ENCODE results near the gene HMGB1.
"Not testable (repeated sequence)": the region's sequence is repeated elsewhere in the genome, so short reads cannot be mapped to it uniquely, and the experiment has no call there.

HMGB1 gene

GRCh38 chr13:30448441-30448840 lies 17.3 kb downstream of the HMGB1 start (continued):
- TF ChIP-seq TSHZ2 (CRISPR knock-in tag; IDR thresholded peaks at IDR 0.05) (no peak), CSRNP3 (CRISPR knock-in tag; IDR thresholded peaks at IDR 0.05) (no peak), CREB5 (CRISPR knock-in tag; IDR thresholded peaks at IDR 0.05; ENCODE audit: low read depth) (no peak)

- no peak for ATAC-seq
- no peak for TF ChIP-seq ARNTL (CRISPR knock-in tag; IDR thresholded peaks at IDR 0.05; ENCODE audit: borderline replicate concordance, low read depth)
Observed at GRCh38 chr13:30446126-30446500, 19.6 kb downstream of the HMGB1 start.

GRCh38 chr13:30443957-30444404 lies 21.8 kb downstream of the HMGB1 start:
- ATAC-seq, result no peak
- TF ChIP-seq POU6F1 (CRISPR knock-in tag; IDR thresholded peaks at IDR 0.05; ENCODE audit: borderline replicate concordance, low read depth) (no peak), GLIS3 (CRISPR knock-in tag; IDR thresholded peaks at IDR 0.05) (no peak), ESRRG (CRISPR knock-in tag; IDR thresholded peaks at IDR 0.05) (no peak), ARNTL (CRISPR knock-in tag; IDR thresholded peaks at IDR 0.05; ENCODE audit: borderline replicate concordance, low read depth) (no peak), SNAI2 (CRISPR knock-in tag; IDR thresholded peaks at IDR 0.05) (no peak), ZNF8 (CRISPR knock-in tag; IDR thresholded peaks at IDR 0.05) (no peak), TCF4 (CRISPR knock-in tag; IDR thresholded peaks at IDR 0.05; ENCODE audit: borderline replicate concordance) (no peak), RARB (CRISPR knock-in tag; IDR thresholded peaks at IDR 0.05) (no peak), BACH2 (CRISPR knock-in tag; IDR thresholded peaks at IDR 0.05; ENCODE audit: borderline replicate concordance) (no peak), ISL1 (CRISPR knock-in tag; IDR thresholded peaks at IDR 0.05) (no peak), CSDC2 (CRISPR knock-in tag; IDR thresholded peaks at IDR 0.05) (no peak)

- not testable (repeated sequence) for ATAC-seq
Observed at GRCh38 chr13:30443491-30443890, 22.2 kb downstream of the HMGB1 start.

GRCh38 chr13:30442926-30443325 lies 22.8 kb downstream of the HMGB1 start:
- no peak for ATAC-seq
- TF ChIP-seq PATZ1 (CRISPR knock-in tag; IDR thresholded peaks at IDR 0.05; ENCODE audit: borderline replicate concordance), result no peak
- no peak for TF ChIP-seq TOX (CRISPR knock-in tag; IDR thresholded peaks at IDR 0.05; ENCODE audit: borderline replicate concordance)
- TF ChIP-seq ZNF565 (CRISPR knock-in tag; conservative IDR thresholded peaks at IDR 0.05; ENCODE audit: low read depth), result no peak
- no peak for TF ChIP-seq CSRNP3 (CRISPR knock-in tag; IDR thresholded peaks at IDR 0.05)
- no peak for TF ChIP-seq ZFP30 (CRISPR knock-in tag; IDR thresholded peaks at IDR 0.05)
- no peak for TF ChIP-seq PPARA (CRISPR knock-in tag; IDR thresholded peaks at IDR 0.05; ENCODE audit: borderline replicate concordance)
- no peak for TF ChIP-seq ZFP3 (CRISPR knock-in tag; IDR thresholded peaks at IDR 0.05)
- TF ChIP-seq OSR1 (CRISPR knock-in tag; IDR thresholded peaks at IDR 0.05), result no peak
- no peak for TF ChIP-seq TSHZ2 (CRISPR knock-in tag; IDR thresholded peaks at IDR 0.05)

Measured in SK-N-SH treated with all-trans-retinoic acid at 6 μM for 48 hours (cell line).